Stimulated activated CD4-positive, alpha-beta T cell treated with anti-CD3 and anti-CD28 coated beads, TNF-alpha, amount 100 ng/mL, for 4 hours (primary cell): ENCODE data around the gene CDKAL1.

Experiments used
- DNase-seq, 3 experiments: peaks; one replicate each; pipeline ENCODE4 v3.0.0-alpha.2; 2020; ENCODE audit warnings: low read depth in 3 of 3

The CDKAL1 gene

GRCh38 chr6:21140966-21141365 is 606.7 kb downstream of the CDKAL1 start:
- DNase-seq, result no peak

- DNase-seq, result no peak
Observed at GRCh38 chr6:21141616-21142303, 607.5 kb downstream of the CDKAL1 start.

- DNase-seq, result no peak
Observed at GRCh38 chr6:21142741-21143140, 608.5 kb downstream of the CDKAL1 start.

- DNase-seq, result no peak
Observed at GRCh38 chr6:21143645-21144044, 609.4 kb downstream of the CDKAL1 start.

- no peak for DNase-seq
Observed at GRCh38 chr6:21144928-21145327, 610.7 kb downstream of the CDKAL1 start.

- DNase-seq, result no peak
Observed at GRCh38 chr6:21147995-21148394, 613.7 kb downstream of the CDKAL1 start.

GRCh38 chr6:21149470-21149869 is 615.2 kb downstream of the CDKAL1 start:
- no peak for DNase-seq

- no peak for DNase-seq
Observed at GRCh38 chr6:21150667-21151066, 616.4 kb downstream of the CDKAL1 start.

- no peak for DNase-seq
Observed at GRCh38 chr6:21151119-21151518, 616.9 kb downstream of the CDKAL1 start.

- DNase-seq, result no peak
Observed at GRCh38 chr6:21151530-21151929, 617.3 kb downstream of the CDKAL1 start.

GRCh38 chr6:21157186-21157929 is 623.1 kb downstream of the CDKAL1 start:
- DNase-seq, result no peak

GRCh38 chr6:21158149-21158548 is 623.9 kb downstream of the CDKAL1 start:
- DNase-seq, result no peak

GRCh38 chr6:21158873-21159272 is 624.6 kb downstream of the CDKAL1 start:
- DNase-seq, result no peak

GRCh38 chr6:21159465-21159864 is 625.2 kb downstream of the CDKAL1 start:
- no peak for DNase-seq

GRCh38 chr6:21161707-21162106 is 627.5 kb downstream of the CDKAL1 start:
- DNase-seq, result no peak

- DNase-seq, result no peak
Observed at GRCh38 chr6:21163110-21163837, 629.0 kb downstream of the CDKAL1 start.

GRCh38 chr6:21163838-21164180 is 629.6 kb downstream of the CDKAL1 start:
- DNase-seq, result no peak

GRCh38 chr6:21164768-21165326 is 630.6 kb downstream of the CDKAL1 start:
- no peak for DNase-seq

GRCh38 chr6:21166754-21167153 is 632.5 kb downstream of the CDKAL1 start:
- DNase-seq, result no peak

- no peak for DNase-seq
Observed at GRCh38 chr6:21167790-21168189, 633.5 kb downstream of the CDKAL1 start.

GRCh38 chr6:21171801-21172200 is 637.5 kb downstream of the CDKAL1 start:
- no peak for DNase-seq

GRCh38 chr6:21173031-21173430 is 638.8 kb downstream of the CDKAL1 start:
- no peak for DNase-seq

GRCh38 chr6:21173678-21174077 is 639.4 kb downstream of the CDKAL1 start:
- DNase-seq, result no peak
